Endothelial cell of umbilical vein (primary cell): Measurements from ENCODE around the gene ANO7. TPM values are rescaled to one million over a fixed set of nuclear protein-coding genes. Genes with fewer than 3 reads are reported as not detected.

Experiments used
- BruUV-seq: library from RNA; stranded (reverse); fragments of 400-500 nt; replicated peaks from 2 replicates; lab custom pipeline; 2021; lab: Mats Ljungman, UMichigan
- CTCF ChIA-PET: fragments of 300-600, 350-600 bp; sonication (Branson Sonifier 250); formaldehyde crosslinking; loops from one replicate; lab custom pipeline; 2021; ENCODE audit warnings: antibody characterized with exemption, inconsistent platforms; lab: Charles Lee
- POLR2A ChIA-PET: fragments of 300-600, 350-600 bp; sonication (Branson Sonifier 250); formaldehyde crosslinking; loops from one replicate; lab custom pipeline; 2021; ENCODE audit warnings: antibody characterized with exemption, inconsistent platforms; lab: Charles Lee
- DNase-seq: peaks from one replicate; pipeline ENCODE4 v3.0.0-alpha.2; 2011; ENCODE audit warnings: low read depth, low spot score
- FAIRE-seq: peaks from 2 replicates; lab custom pipeline; 2011; peaks lifted over from hg19 to GRCh38; lab: Jason Lieb, UNC
- H2AFZ ChIP-seq: 2 replicates; pipeline ENCODE4 v1.6.0; 2012; ENCODE audit warnings: low read depth, low read length, control low read depth, inconsistent platforms
- H3K27ac ChIP-seq: 2 replicates; pipeline ENCODE4 v1.5.1; 2011; ENCODE audit warnings: low read depth, mild to moderate bottlenecking, control low read depth, low read length, moderate library complexity; ENCODE audit not compliant: insufficient read depth
- H3K27me3 ChIP-seq, 2 experiments: 2 replicates each; pipeline versions ENCODE4 v1.6.0 to v1.6.1; 2011; ENCODE audit warnings: low read length in 2 of 2, mixed read lengths in 1 of 2; ENCODE audit not compliant: control insufficient read depth in 2 of 2, insufficient read depth in 2 of 2
- H3K36me3 ChIP-seq, 2 experiments: 2 replicates in 1 of 2; 3 replicates in 1 of 2; pipeline ENCODE4 v1.5.1; 2011; ENCODE audit warnings: low read length in 2 of 2, mild to moderate bottlenecking in 1 of 2, moderate library complexity in 1 of 2; ENCODE audit not compliant: control insufficient read depth in 2 of 2, insufficient read depth in 2 of 2; ENCODE audit errors: extremely low read depth in 1 of 2
- H3K4me1 ChIP-seq: 3 replicates; pipeline ENCODE4 v1.5.1; 2011; ENCODE audit warnings: mild to moderate bottlenecking, low read length; ENCODE audit not compliant: control insufficient read depth, insufficient read depth; ENCODE audit errors: extremely low read depth
- H3K4me2 ChIP-seq: 2 replicates; pipeline ENCODE4 v1.6.1; 2011; ENCODE audit warnings: low read length, control low read depth, mixed read lengths; ENCODE audit not compliant: insufficient read depth
- H3K4me3 ChIP-seq, 3 experiments: fragments of 200-600 bp in 1 of 3; sonication (generic), shearing (Covaris generic) in 1 of 3; replicated peaks in 1 of 3; 2 replicates each; pipeline ENCODE4 v1.5.1; 2011 to 2016; ENCODE audit warnings: control low read depth in 3 of 3, low read length in 3 of 3, mild to moderate bottlenecking in 2 of 3, inconsistent platforms in 1 of 3, low read depth in 1 of 3, moderate library complexity in 1 of 3; ENCODE audit not compliant: insufficient read depth in 1 of 3
- H3K79me2 ChIP-seq: 2 replicates; pipeline ENCODE4 v1.6.0; 2012; ENCODE audit warnings: low read length, inconsistent platforms; ENCODE audit not compliant: control insufficient read depth, insufficient read depth
- H3K9ac ChIP-seq: replicated peaks from 2 replicates; pipeline ENCODE3; 2011; ENCODE audit warnings: low read length, control low read depth; ENCODE audit not compliant: insufficient read depth; ENCODE audit errors: extremely low read depth
- H3K9me1 ChIP-seq: replicated peaks from 3 replicates; pipeline ENCODE4 v1.6.0; 2011; ENCODE audit warnings: mild to moderate bottlenecking, low read length; ENCODE audit not compliant: control insufficient read depth, insufficient read depth; ENCODE audit errors: extremely low read depth
- H3K9me3 ChIP-seq: replicated peaks from 2 replicates; pipeline ENCODE4 v1.5.1; 2012; ENCODE audit warnings: low read length, inconsistent platforms; ENCODE audit not compliant: control insufficient read depth, insufficient read depth
- H4K20me1 ChIP-seq: replicated peaks from 2 replicates; pipeline ENCODE3; 2011; ENCODE audit warnings: mild to moderate bottlenecking, low read length; ENCODE audit not compliant: control insufficient read depth, insufficient read depth; ENCODE audit errors: extremely low read depth
- CTCF ChIP-seq, 2 donors: IDR thresholded peaks; 1 replicate in 1 of 2; 2 replicates in 1 of 2; pipeline ENCODE4 v1.5.1; 2011; ENCODE audit warnings: low read length in 2 of 2, mild to moderate bottlenecking in 2 of 2, moderate library complexity in 2 of 2, control low read depth in 1 of 2, inconsistent platforms in 1 of 2, low read depth in 1 of 2; ENCODE audit not compliant: insufficient read depth in 1 of 2; ENCODE audit errors: extremely low read depth in 1 of 2
- EZH2 ChIP-seq: IDR thresholded peaks from 2 replicates; pipeline ENCODE4 v1.6.1; 2012; ENCODE audit warnings: borderline replicate concordance, low read depth, mild to moderate bottlenecking, moderate library complexity, low read length, inconsistent platforms; ENCODE audit not compliant: severe bottlenecking
- FOS ChIP-seq: IDR thresholded peaks from 2 replicates; pipeline ENCODE4 v1.6.1; 2011; ENCODE audit warnings: mild to moderate bottlenecking, low read length, moderate library complexity, borderline replicate concordance; ENCODE audit not compliant: insufficient read depth
- GATA2 ChIP-seq: IDR thresholded peaks from 2 replicates; pipeline ENCODE4 v1.7.0; 2011; ENCODE audit warnings: low read depth, mild to moderate bottlenecking, moderate library complexity, mixed read lengths, low read length; ENCODE audit not compliant: insufficient read length, insufficient read depth
- JUN ChIP-seq: IDR thresholded peaks from 2 replicates; pipeline ENCODE4 v1.6.1; 2011; ENCODE audit warnings: borderline replicate concordance, low read depth; ENCODE audit not compliant: insufficient read length, insufficient read depth
- MAX ChIP-seq: IDR thresholded peaks from 2 replicates; pipeline ENCODE4 v1.6.1; 2011; ENCODE audit not compliant: insufficient read depth, insufficient read length
- MYC ChIP-seq: IDR thresholded peaks from one replicate; pipeline ENCODE4 v1.6.1; 2011; ENCODE audit warnings: mild to moderate bottlenecking, low read depth, low read length
- POLR2A ChIP-seq: IDR thresholded peaks from 2 replicates; pipeline ENCODE4 v1.6.1; 2012; ENCODE audit warnings: low read depth, mild to moderate bottlenecking, control low read depth, low read length
- POLR2AphosphoS5 ChIP-seq: IDR thresholded peaks from 2 replicates; pipeline ENCODE4 v1.6.1; 2012; ENCODE audit warnings: low read depth, mild to moderate bottlenecking, control low read depth, low read length, moderate library complexity; ENCODE audit not compliant: insufficient read depth
- dilution Hi-C: fragments of 300-500 bp; cut with MboI; formaldehyde crosslinking; loops from one replicate; pipeline ENCODE4 v1.15.0; 2019; ENCODE audit warnings: low sequenced_read_pairs; ENCODE audit not compliant: extremely low pct_ligation_motif_present
- intact Hi-C: fragments of 100-400 bp; cut with micrococcal nuclease; formaldehyde crosslinking; loops from one replicate; pipeline ENCODE4 v1.10.0; 2022
- polyA plus RNA-seq, 4 experiments: library from polyadenylated mRNA; depleted of rRNA in 3 of 4; stranded (reverse) in 3 of 4; unstranded in 1 of 4; fragments of >200 nt; gene quantifications; 2 replicates each; pipeline versions ENCODE4 v1.2.1 to v1.2.3, GENCODE V29; 2011 to 2012; ENCODE audit warnings: missing spikeins in 1 of 4
- total RNA-seq: library from RNA; stranded (reverse); gene quantifications from 2 replicates; pipeline ENCODE4 v1.2.3, GENCODE V29; 2021

Gene ANO7
- total and polyA plus RNA-seq, 2 donors (not counting 3 experiments of a cell fraction or from before 2014, with no cell fraction given) = 0.81 to 2.5 TPM

- Histone ChIP-seq H2AFZ (no peak overlapping the region), H3K4me3 (no peak overlapping the region), H3K36me3 (peaks cover 4 to 7% of the 10 kb centered on the region in 2 experiments), H3K79me2 (no peaks in the 10 kb centered on the region), H3K27me3 (no peaks in the 10 kb centered on the region), H3K4me2 (no peak overlapping the region), H3K9ac (no peak overlapping the region), H3K9me1 (no peaks in the 10 kb centered on the region), H3K9me3 (no peaks in the 10 kb centered on the region), H4K20me1 (no peaks in the 10 kb centered on the region), H3K27ac (no peak overlapping the region), H3K4me1 (no peaks in the 10 kb centered on the region)
- CTCF ChIA-PET = interaction anchor here (0.6 kb wide), 1 partner anchor 81 kb away, joined by 3 read pairs; no protein-coding TSS in a partner anchor
- intact Hi-C loops (no loop called here), dilution Hi-C loops (no loop called here)
- POLR2A ChIA-PET = interaction anchor here (0.6 to 0.7 kb wide), 3 partner anchors 51 to 231 kb away, joined by 3 to 6 read pairs (median 4); no protein-coding TSS in a partner anchor
- TF ChIP-seq MAX (no peak), CTCF (IDR thresholded peaks at IDR 0.05; ENCODE audit: extremely low read depth in 1 of 2, insufficient read depth in 1 of 2, low read depth in 1 of 2, low read length in 2 of 2) (no peak), EZH2 (no peak)
- no peak for DNase-seq
- FAIRE-seq = no peak
- BruUV-seq = no TSS peak
Measured at GRCh38 chr2:241179899-241180298, 8.6 kb upstream of the ANO7 start.

- no peak overlapping the region for H3K4me2 ChIP-seq
- no peaks in the 10 kb centered on the region for H4K20me1 ChIP-seq
- no peaks in the 10 kb centered on the region for H3K9me1 ChIP-seq
- no peak overlapping the region for H2AFZ ChIP-seq
- H3K4me1 ChIP-seq = no peaks in the 10 kb centered on the region
- no peaks in the 10 kb centered on the region for H3K27me3 ChIP-seq
- intact Hi-C loops = no loop called here
- ChIA-PET CTCF (interaction anchor here (0.6 kb wide), 1 partner anchor 80 kb away, joined by 3 read pairs; no protein-coding TSS in a partner anchor), POLR2A (interaction anchor here (0.6 to 0.7 kb wide), 2 partner anchors 50 to 215 kb away, joined by 3 to 6 read pairs; no protein-coding TSS in a partner anchor)
- no peaks in the 10 kb centered on the region for H3K9me3 ChIP-seq
- TF ChIP-seq MYC = no peak
- no peak for TF ChIP-seq FOS
- TF ChIP-seq POLR2AphosphoS5 = no peak
- TF ChIP-seq JUN = no peak
- no peak for TF ChIP-seq POLR2A
- no peak for TF ChIP-seq CTCF (IDR thresholded peaks at IDR 0.05; ENCODE audit: extremely low read depth in 1 of 2, insufficient read depth in 1 of 2, low read depth in 1 of 2, low read length in 2 of 2)
- TF ChIP-seq EZH2 = no peak
- no peak for TF ChIP-seq MAX
- no peak for TF ChIP-seq GATA2
- H3K4me3 ChIP-seq = no peak overlapping the region
- H3K9ac ChIP-seq = no peak overlapping the region
- no peak overlapping the region for H3K27ac ChIP-seq
- DNase-seq = no peak
- H3K79me2 ChIP-seq = no peaks in the 10 kb centered on the region
- no TSS peak for BruUV-seq
- dilution Hi-C loops = no loop called here
- FAIRE-seq = no peak
- peaks cover 4 to 7% of the 10 kb centered on the region in 2 experiments for H3K36me3 ChIP-seq
Measured at GRCh38 chr2:241180495-241180894, 8.0 kb upstream of the ANO7 start.
